Spinal cord (tissue), 10 donors: ENCODE data around the gene ZBTB4. TPM values are rescaled to one million over a fixed set of nuclear protein-coding genes. Genes with fewer than 3 reads are reported as not detected.
"Not testable (repeated sequence)": the region's sequence is repeated elsewhere in the genome, so short reads cannot be mapped to it uniquely, and the experiment has no call there.

Experiments used
- DNase-seq, 6 donors: peaks; one replicate each; pipeline versions ENCODE4 v3.0.0 to v3.0.0-alpha.2; 2013 to 2015; ENCODE audit warnings: low spot score in 6 of 6, low read depth in 4 of 6
- H3K27ac ChIP-seq: one replicate; pipeline ENCODE4 v1.5.1; 2013; ENCODE audit warnings: low read depth, low read length, control low read depth
- H3K27me3 ChIP-seq: one replicate; pipeline ENCODE4 v1.6.1; 2013; ENCODE audit warnings: low read length; ENCODE audit not compliant: control insufficient read depth, insufficient read depth
- H3K36me3 ChIP-seq: one replicate; pipeline ENCODE4 v1.6.1; 2013; ENCODE audit warnings: low read length; ENCODE audit not compliant: control insufficient read depth, insufficient read depth
- H3K4me1 ChIP-seq: one replicate; pipeline ENCODE4 v1.6.1; 2013; ENCODE audit warnings: low read length; ENCODE audit not compliant: control insufficient read depth, insufficient read depth
- H3K4me3 ChIP-seq: one replicate; pipeline ENCODE4 v1.5.1; 2013; ENCODE audit warnings: low read depth, low read length, control low read depth
- H3K9me3 ChIP-seq: one replicate; pipeline ENCODE4 v1.6.1; 2013; ENCODE audit warnings: low read length; ENCODE audit not compliant: control insufficient read depth, insufficient read depth
- WGBS: methylation state at CpG from one replicate; pipeline ENCODE4 v1.1.5; 2013; ENCODE audit warnings: missing lambda C conversion rate; ENCODE audit not compliant: insufficient coverage; 5-methylcytosine and 5-hydroxymethylcytosine counted together
- polyA plus RNA-seq, 2 donors: library from polyadenylated mRNA; unstranded; fragments of 120-200 nt; gene quantifications; one replicate each; pipeline ENCODE4 v1.2.1, GENCODE V29; 2013; ENCODE audit not compliant: insufficient read length in 2 of 2
- total RNA-seq, 2 donors: library from RNA; depleted of rRNA in 1 of 2; stranded (reverse); fragments of 120-200 nt in 1 of 2; fragments of >200 nt in 1 of 2; gene quantifications; one replicate each; pipeline versions ENCODE4 v1.2.3 to v1.2.4, GENCODE V29; 2013 to 2014
- donor health status: healthy.

The ZBTB4 gene
- total and polyA plus RNA-seq, 4 donors, result 19.8 to 60.6 (median 46.1) TPM

GRCh38 chr17:7475764-7476422 is 3.5 kb downstream of the ZBTB4 start:
- H3K9me3 ChIP-seq, result no peaks in the 10 kb centered on the region
- H3K27me3 ChIP-seq, result no peaks in the 10 kb centered on the region
- WGBS, result 89% methylated on average over 15 of the region's 15 CpGs
- H3K4me3 ChIP-seq, result no peak overlapping the region
- peaks cover 8% of the 10 kb centered on the region for H3K36me3 ChIP-seq
- DNase-seq, result no peak
- peaks cover 35% of the 10 kb centered on the region for H3K4me1 ChIP-seq
- H3K27ac ChIP-seq, result no peak overlapping the region

GRCh38 chr17:7474767-7475166 is 4.7 kb downstream of the ZBTB4 start:
- not testable (repeated sequence) for H3K9me3 ChIP-seq, H3K27me3 ChIP-seq, H3K4me3 ChIP-seq, H3K27ac ChIP-seq, H3K36me3 ChIP-seq, DNase-seq
- WGBS, result 89% methylated on average over 7 of the region's 8 CpGs
- peaks cover 24% of the 10 kb centered on the region for H3K4me1 ChIP-seq

- Histone ChIP-seq H3K27me3 (no peaks in the 10 kb centered on the region), H3K36me3 (peaks cover 21% of the 10 kb centered on the region), H3K4me1 (peaks cover 18% of the 10 kb centered on the region), H3K9me3 (no peaks in the 10 kb centered on the region), H3K4me3 (no peak overlapping the region), H3K27ac (no peak overlapping the region)
- DNase-seq, result no peak
- WGBS, result 90% methylated on average over 2 of the region's 2 CpGs
Observed at GRCh38 chr17:7471729-7472128, 7.7 kb downstream of the ZBTB4 start.

GRCh38 chr17:7470457-7470973 is 8.9 kb downstream of the ZBTB4 start:
- not testable (repeated sequence) for H3K9me3 ChIP-seq, H3K4me3 ChIP-seq, H3K27ac ChIP-seq, H3K27me3 ChIP-seq, DNase-seq
- Histone ChIP-seq H3K4me1 (peaks cover 17% of the 10 kb centered on the region), H3K36me3 (peaks cover 33% of the 10 kb centered on the region)
- WGBS, result 100% methylated on average over 2 of the region's 8 CpGs

- 100% methylated on average over 1 of the region's 12 CpGs for WGBS
- DNase-seq, H3K27ac ChIP-seq: not testable (repeated sequence)
Observed at GRCh38 chr17:7469843-7470242, 9.6 kb downstream of the ZBTB4 start.

GRCh38 chr17:7468804-7469389 is 10.5 kb downstream of the ZBTB4 start:
- H3K4me1 ChIP-seq, result peaks cover 17% of the 10 kb centered on the region
- H3K36me3 ChIP-seq, result peaks cover 40% of the 10 kb centered on the region
- no peak overlapping the region for H3K27ac ChIP-seq
- H3K4me3 ChIP-seq, result no peak overlapping the region
- no peaks in the 10 kb centered on the region for H3K9me3 ChIP-seq
- no peaks in the 10 kb centered on the region for H3K27me3 ChIP-seq
- WGBS, result 83% methylated on average over 5 of the region's 12 CpGs
- DNase-seq, result no peak

More at GRCh38 chr17:7469843-7470242, 9.6 kb downstream of the ZBTB4 start:
- Histone ChIP-seq H3K4me1 (peaks cover 17% of the 10 kb centered on the region), H3K36me3 (peaks cover 38% of the 10 kb centered on the region)
- not testable (repeated sequence) for H3K27me3 ChIP-seq, H3K4me3 ChIP-seq, H3K9me3 ChIP-seq

GRCh38 chr17:7468290-7468689 is 11.1 kb downstream of the ZBTB4 start:
- DNase-seq, result no peak
- 94% methylated on average over 9 of the region's 11 CpGs for WGBS
- Histone ChIP-seq H3K27ac (no peak overlapping the region), H3K4me1 (peaks cover 17% of the 10 kb centered on the region), H3K9me3 (no peaks in the 10 kb centered on the region), H3K27me3 (no peaks in the 10 kb centered on the region), H3K4me3 (no peak overlapping the region), H3K36me3 (peaks cover 46% of the 10 kb centered on the region)

GRCh38 chr17:7467498-7467897 is 11.9 kb downstream of the ZBTB4 start:
- no peak overlapping the region for H3K4me3 ChIP-seq
- DNase-seq, result no peak
- no peaks in the 10 kb centered on the region for H3K9me3 ChIP-seq
- no peaks in the 10 kb centered on the region for H3K27me3 ChIP-seq
- peaks cover 54% of the 10 kb centered on the region for H3K36me3 ChIP-seq
- no peak overlapping the region for H3K27ac ChIP-seq
- WGBS, result 57% methylated on average over 3 of the region's 3 CpGs
- peaks cover 17% of the 10 kb centered on the region for H3K4me1 ChIP-seq

GRCh38 chr17:7466639-7467341 is 12.6 kb downstream of the ZBTB4 start:
- peaks cover 17% of the 10 kb centered on the region for H3K4me1 ChIP-seq
- peaks cover 60% of the 10 kb centered on the region for H3K36me3 ChIP-seq
- H3K9me3 ChIP-seq, result no peaks in the 10 kb centered on the region
- no peak overlapping the region for H3K4me3 ChIP-seq
- H3K27me3 ChIP-seq, result no peaks in the 10 kb centered on the region
- 80% methylated on average over 14 of the region's 16 CpGs for WGBS
- H3K27ac ChIP-seq, result no peak overlapping the region
- DNase-seq, result peak in 1 of 6 donors; percentile 44
